Body of pancreas (tissue), 4 donors: ENCODE data around the gene LINS1. TPM values are rescaled to one million over a fixed set of nuclear protein-coding genes. Genes with fewer than 3 reads are reported as not detected.

Source experiments
- ATAC-seq: fragments of 150-250 bp; one replicate; pipeline ENCODE4 v1.9.1; 2016
- DNase-seq, 4 donors: peaks; one replicate each; pipeline ENCODE4 v3.0.0-alpha.2; 2019
- H3K27ac ChIP-seq, 4 donors: fragments of 200-600 bp; sonication (generic); 1 replicate in 3 of 4; 2 replicates in 1 of 4; pipeline versions ENCODE4 v1.5.1 to v1.6.1; 2016 to 2019; ENCODE audit warnings: mild to moderate bottlenecking in 1 of 4, mixed read lengths in 1 of 4, moderate library complexity in 1 of 4
- H3K27me3 ChIP-seq, 2 donors: fragments of 200-600 bp; sonication (generic); one replicate each; pipeline ENCODE4 v1.6.0; 2016; ENCODE audit warnings: mild to moderate bottlenecking in 1 of 2
- H3K36me3 ChIP-seq, 2 donors: fragments of 200-600 bp; sonication (generic); replicated peaks in 1 of 2; 2 replicates each; pipeline ENCODE4 v1.5.1; 2016; ENCODE audit warnings: low read depth in 2 of 2; ENCODE audit not compliant: insufficient read depth in 1 of 2
- H3K4me1 ChIP-seq: fragments of 200-600 bp; sonication (generic); one replicate; pipeline ENCODE4 v1.6.0; 2016
- H3K4me3 ChIP-seq, 2 donors: fragments of 200-600 bp; sonication (generic); 1 replicate in 1 of 2; 2 replicates in 1 of 2; pipeline ENCODE4 v1.5.1; 2016 to 2019
- H3K9me3 ChIP-seq, 3 donors: fragments of 200-600 bp; sonication (generic); 1 replicate in 2 of 3; 2 replicates in 1 of 3; pipeline ENCODE4 v1.5.1; 2016
- POLR2A ChIP-seq, 3 donors: fragments of 450-650 bp; IDR thresholded peaks; one replicate each; pipeline ENCODE4 v1.6.1; 2016; ENCODE audit warnings: antibody characterized with exemption in 3 of 3, mild to moderate bottlenecking in 2 of 3
- WGBS, 2 donors: methylation state at CpG; one replicate each; pipeline ENCODE4 v1.1.5; 2017; 5-methylcytosine and 5-hydroxymethylcytosine counted together
- intact Hi-C: fragments of 100-400 bp; cut with DNase I; formaldehyde crosslinking; loops from one replicate; pipeline ENCODE4 v1.15.1; 2023
- total RNA-seq, 2 donors: library from RNA; depleted of rRNA; stranded (reverse); fragments of >200 nt; gene quantifications; one replicate each; pipeline ENCODE4 v1.1.0, GENCODE V29; 2016
- TF ChIP-seq, protein P1 (sequence below), 7 experiments: fragments of 450-650 bp in 4 of 7; fragments of 200-600 bp in 3 of 7; sonication (generic) in 3 of 7; IDR thresholded peaks; one replicate each; pipeline ENCODE4 v1.5.1; 2016 to 2019; ENCODE audit warnings: antibody characterized with exemption in 7 of 7

Gene LINS1
- total RNA-seq, 2 donors from 2014 or later: 7.0 to 18.1 TPM

DNA sequence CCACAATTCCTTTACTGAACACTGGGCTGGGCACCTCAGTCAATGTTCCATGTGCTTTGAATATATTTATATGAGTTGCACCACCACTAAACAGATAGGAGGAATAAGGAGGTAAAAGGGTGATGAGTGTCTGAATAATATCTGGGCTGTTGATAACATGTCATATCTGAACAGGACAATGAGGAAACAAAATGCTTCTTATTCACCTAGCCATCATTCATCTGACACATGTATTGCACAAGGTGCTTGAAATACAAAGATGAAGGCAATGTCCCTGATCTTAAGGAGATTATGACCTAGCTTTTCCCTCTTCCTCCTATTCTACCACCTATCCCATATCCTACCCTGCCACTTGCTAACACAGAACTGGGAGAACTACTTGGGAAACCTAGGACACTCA lies 65.3 kb downstream of the LINS1 start:
- no peak overlapping the region for H3K27ac ChIP-seq
- intact Hi-C loops: no loop called here
- ATAC-seq: no peak
- no peaks in the 10 kb centered on the region for H3K4me1 ChIP-seq
- H3K27me3 ChIP-seq: no peaks in the 10 kb centered on the region
- H3K4me3 ChIP-seq: no peak overlapping the region
- H3K36me3 ChIP-seq: no peaks in the 10 kb centered on the region
- DNase-seq: no peak
- TF ChIP-seq, protein P1, sequence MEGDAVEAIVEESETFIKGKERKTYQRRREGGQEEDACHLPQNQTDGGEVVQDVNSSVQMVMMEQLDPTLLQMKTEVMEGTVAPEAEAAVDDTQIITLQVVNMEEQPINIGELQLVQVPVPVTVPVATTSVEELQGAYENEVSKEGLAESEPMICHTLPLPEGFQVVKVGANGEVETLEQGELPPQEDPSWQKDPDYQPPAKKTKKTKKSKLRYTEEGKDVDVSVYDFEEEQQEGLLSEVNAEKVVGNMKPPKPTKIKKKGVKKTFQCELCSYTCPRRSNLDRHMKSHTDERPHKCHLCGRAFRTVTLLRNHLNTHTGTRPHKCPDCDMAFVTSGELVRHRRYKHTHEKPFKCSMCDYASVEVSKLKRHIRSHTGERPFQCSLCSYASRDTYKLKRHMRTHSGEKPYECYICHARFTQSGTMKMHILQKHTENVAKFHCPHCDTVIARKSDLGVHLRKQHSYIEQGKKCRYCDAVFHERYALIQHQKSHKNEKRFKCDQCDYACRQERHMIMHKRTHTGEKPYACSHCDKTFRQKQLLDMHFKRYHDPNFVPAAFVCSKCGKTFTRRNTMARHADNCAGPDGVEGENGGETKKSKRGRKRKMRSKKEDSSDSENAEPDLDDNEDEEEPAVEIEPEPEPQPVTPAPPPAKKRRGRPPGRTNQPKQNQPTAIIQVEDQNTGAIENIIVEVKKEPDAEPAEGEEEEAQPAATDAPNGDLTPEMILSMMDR (IDR thresholded peaks at IDR 0.05): no peak
- no peak for TF ChIP-seq POLR2A (IDR thresholded peaks at IDR 0.05)
- no peaks in the 10 kb centered on the region for H3K9me3 ChIP-seq

GRCh38 chr15:100533886-100534285 lies 68.1 kb downstream of the LINS1 start:
- no peak for ATAC-seq
- TF ChIP-seq, protein P1 (IDR thresholded peaks at IDR 0.05): no peak
- TF ChIP-seq POLR2A (IDR thresholded peaks at IDR 0.05): no peak

DNA sequence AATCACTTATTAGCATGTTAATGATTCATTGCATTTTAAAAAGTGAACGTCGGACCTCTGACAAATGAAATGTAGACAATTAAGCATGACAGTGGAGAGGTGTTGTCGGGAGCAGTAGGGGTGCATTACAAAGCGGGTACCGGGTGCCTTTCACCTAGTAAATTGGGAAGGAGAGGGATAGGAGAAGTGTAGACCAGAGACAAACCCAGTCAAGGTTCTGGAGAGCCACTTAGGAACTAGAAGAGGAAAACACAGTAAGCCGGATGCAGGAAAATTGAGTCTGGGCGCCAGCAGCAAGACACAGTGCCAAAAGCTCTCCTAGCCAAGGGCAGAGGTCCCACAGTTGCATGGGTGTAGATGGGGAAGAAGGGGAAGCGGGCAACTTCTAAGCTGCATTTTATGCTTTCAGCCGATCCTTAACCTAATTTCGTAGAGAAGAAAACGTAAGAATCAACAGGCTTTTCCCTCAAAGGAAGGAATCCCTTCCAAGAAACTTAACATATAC lies 70.1 kb downstream of the LINS1 start:
- 66 to 71% methylated on average over 11 of the region's 11 CpGs for WGBS, 2 donors

More at GRCh38 chr15:100533886-100534285, 68.1 kb downstream of the LINS1 start:
- 50% methylated on average over 1 of the region's 1 CpG for WGBS, 2 donors
- DNase-seq: no peak
- Histone ChIP-seq H3K27ac (no peak overlapping the region), H3K27me3 (no peaks in the 10 kb centered on the region), H3K9me3 (no peaks in the 10 kb centered on the region), H3K4me1 (no peaks in the 10 kb centered on the region), H3K36me3 (no peaks in the 10 kb centered on the region), H3K4me3 (no peak overlapping the region)
- intact Hi-C loops: no loop called here

DNA sequence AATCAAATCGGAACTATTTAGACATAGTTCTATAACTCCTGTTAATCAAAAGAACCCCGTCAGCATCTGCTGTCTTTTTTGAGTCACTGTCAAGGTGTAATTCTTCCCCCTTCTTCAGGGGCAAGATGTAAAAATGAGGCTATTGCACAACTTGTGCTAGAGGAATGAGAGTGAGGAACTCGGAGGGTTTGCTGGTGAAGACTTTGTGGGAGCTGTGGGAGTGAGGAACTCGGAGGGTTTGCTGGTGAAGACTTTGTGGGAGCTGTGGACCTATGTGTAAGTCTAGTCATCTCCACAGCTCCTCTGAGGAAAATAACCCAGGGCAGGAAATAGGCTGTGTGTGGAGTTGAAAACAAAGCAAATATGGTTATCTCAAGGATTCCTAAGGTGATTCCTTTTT lies 70.8 kb downstream of the LINS1 start:
- H3K36me3 ChIP-seq: no peaks in the 10 kb centered on the region
- H3K9me3 ChIP-seq: no peaks in the 10 kb centered on the region
- H3K4me3 ChIP-seq: no peak overlapping the region
- DNase-seq: no peak
- H3K4me1 ChIP-seq: peaks cover 5% of the 10 kb centered on the region
- ATAC-seq: no peak
- intact Hi-C loops: no loop called here
- WGBS, 2 donors: 72 to 73% methylated on average over 4 of the region's 4 CpGs
- TF ChIP-seq POLR2A (IDR thresholded peaks at IDR 0.05): no peak
- TF ChIP-seq, protein P1 (IDR thresholded peaks at IDR 0.05): no peak
- H3K27ac ChIP-seq: no peak overlapping the region
- H3K27me3 ChIP-seq: no peaks in the 10 kb centered on the region

More for the DNA sequence above, 70.1 kb downstream of the LINS1 start:
- no peaks in the 10 kb centered on the region for H3K4me1 ChIP-seq
- no peak for TF ChIP-seq POLR2A (IDR thresholded peaks at IDR 0.05)
- TF ChIP-seq, protein P1 (IDR thresholded peaks at IDR 0.05): no peak
- H3K9me3 ChIP-seq: no peaks in the 10 kb centered on the region
- H3K4me3 ChIP-seq: no peak overlapping the region
- no peak for ATAC-seq
- no peaks in the 10 kb centered on the region for H3K36me3 ChIP-seq
- H3K27me3 ChIP-seq: no peaks in the 10 kb centered on the region
- no peak overlapping the region for H3K27ac ChIP-seq
- DNase-seq: no peak
- intact Hi-C loops: no loop called here

DNA sequence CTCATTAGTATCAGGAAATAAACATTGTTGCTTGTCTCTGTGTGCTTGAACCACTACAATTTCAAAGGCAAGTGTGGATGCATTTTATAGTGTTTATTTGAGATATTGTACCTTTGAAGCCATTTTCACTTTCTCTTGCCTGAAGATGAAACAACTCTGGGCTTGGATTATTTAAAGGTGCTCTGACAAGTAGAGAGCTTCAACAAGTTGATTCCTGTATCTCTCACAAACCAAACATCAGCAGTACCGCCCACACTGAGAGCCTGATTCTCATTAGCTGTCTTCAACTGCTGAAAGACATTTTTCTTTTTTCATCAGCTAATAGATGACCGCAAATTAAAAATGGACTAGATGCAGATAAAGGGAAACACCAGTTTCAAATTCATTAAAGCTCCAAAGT lies 72.4 kb downstream of the LINS1 start:
- 76 to 95% methylated on average over 2 of the region's 2 CpGs for WGBS, 2 donors
- intact Hi-C loops: no loop called here
- Histone ChIP-seq H3K36me3 (no peaks in the 10 kb centered on the region), H3K27ac (no peak overlapping the region), H3K27me3 (no peaks in the 10 kb centered on the region), H3K4me3 (no peak overlapping the region), H3K9me3 (no peaks in the 10 kb centered on the region), H3K4me1 (peaks cover 12% of the 10 kb centered on the region)
- TF ChIP-seq, protein P1 (IDR thresholded peaks at IDR 0.05): no peak
- TF ChIP-seq POLR2A (IDR thresholded peaks at IDR 0.05): no peak
- DNase-seq (no peak), ATAC-seq (no peak)
